GM23338 (cell line): ENCODE data around the gene SMIM26. TPM values are rescaled to one million over a fixed set of nuclear protein-coding genes. Genes with fewer than 3 reads are reported as not detected.

Experiments
- ATAC-seq: fragments of 200-7000 bp; cut with Tn5 transposase; 3 replicates; pipeline ENCODE4 v1.9.1; 2020
- DNase-seq: peaks from one replicate; pipeline ENCODE4 v3.0.0-alpha.2; 2015; ENCODE audit warnings: low spot score
- H2AFZ ChIP-seq: fragments of 200-600 bp; sonication (generic); 2 replicates; pipeline ENCODE4 v1.8.0; 2016; ENCODE audit warnings: antibody characterized with exemption, mild to moderate bottlenecking, moderate library complexity
- H3F3A ChIP-seq: fragments of 200-600 bp; sonication (generic); replicated peaks from 2 replicates; pipeline ENCODE4 v1.8.0; 2017; ENCODE audit warnings: antibody characterized with exemption, mixed run types, low read depth
- H3K27ac ChIP-seq: fragments of 200-600 bp; sonication (generic); 2 replicates; pipeline ENCODE4 v1.6.1; 2016; ENCODE audit warnings: low read depth
- H3K27me3 ChIP-seq: fragments of 200-600 bp; sonication (generic); 2 replicates; pipeline ENCODE4 v1.8.0; 2016; ENCODE audit warnings: mild to moderate bottlenecking, mixed run types, moderate library complexity; ENCODE audit not compliant: insufficient read depth
- H3K36me3 ChIP-seq: fragments of 200-600 bp; sonication (generic); 2 replicates; pipeline ENCODE4 v1.8.0; 2016; ENCODE audit warnings: mild to moderate bottlenecking; ENCODE audit not compliant: insufficient read depth
- H3K4me1 ChIP-seq: fragments of 200-600 bp; sonication (generic); 2 replicates; pipeline ENCODE4 v1.8.0; 2016; ENCODE audit warnings: mild to moderate bottlenecking, moderate library complexity; ENCODE audit not compliant: insufficient read depth
- H3K4me2 ChIP-seq: fragments of 200-600 bp; sonication (generic); 2 replicates; pipeline ENCODE4 v1.7.1; 2017; ENCODE audit warnings: mixed run types
- H3K4me3 ChIP-seq: fragments of 200-600 bp; sonication (generic); 2 replicates; pipeline ENCODE4 v1.6.1; 2016; ENCODE audit warnings: mixed run types
- H3K79me2 ChIP-seq: fragments of 200-600 bp; sonication (generic); replicated peaks from 2 replicates; pipeline ENCODE4 v1.8.0; 2017; ENCODE audit warnings: mild to moderate bottlenecking; ENCODE audit not compliant: insufficient read depth
- H3K9me2 ChIP-seq: fragments of 200-600 bp; sonication (generic); 2 replicates; pipeline ENCODE4 v1.8.0; 2017; ENCODE audit not compliant: insufficient read depth
- H4K20me1 ChIP-seq: fragments of 200-600 bp; sonication (generic); replicated peaks from 2 replicates; pipeline ENCODE4 v1.8.0; 2017; ENCODE audit warnings: mild to moderate bottlenecking; ENCODE audit not compliant: insufficient read depth
- H3K27ac Mint-ChIP-seq: 2 replicates; pipeline ENCODE4 v1.8.0; 2020; ENCODE audit warnings: inconsistent platforms, mild to moderate bottlenecking, moderate library complexity, mixed read lengths
- H3K27me3 Mint-ChIP-seq: 3 replicates; pipeline ENCODE4 v1.8.0; 2022; ENCODE audit warnings: low read depth, mild to moderate bottlenecking, moderate library complexity, mixed read lengths, inconsistent platforms; ENCODE audit not compliant: insufficient read depth, poor library complexity
- H3K36me3 Mint-ChIP-seq: 3 replicates; pipeline ENCODE4 v1.8.0; 2021; ENCODE audit warnings: low read depth, mild to moderate bottlenecking, inconsistent platforms, moderate library complexity, mixed read lengths
- H3K4me1 Mint-ChIP-seq: 3 replicates; pipeline ENCODE4 v1.8.0; 2020; ENCODE audit warnings: mild to moderate bottlenecking, inconsistent platforms, mixed read lengths
- H3K4me3 Mint-ChIP-seq: 3 replicates; pipeline ENCODE4 v1.8.0; 2021; ENCODE audit warnings: moderate library complexity, mild to moderate bottlenecking, inconsistent platforms, mixed read lengths
- H3K9me3 Mint-ChIP-seq: 3 replicates; pipeline ENCODE4 v1.8.0; 2020; ENCODE audit warnings: moderate library complexity, mild to moderate bottlenecking, inconsistent platforms, mixed read lengths
- CREB1 ChIP-seq: fragments of 250-450 bp; sonication (Bioruptor Pico); IDR thresholded peaks from 2 replicates; pipeline ENCODE4 v1.5.0; 2020; ENCODE audit warnings: low read depth, mild to moderate bottlenecking, moderate library complexity
- EZH2 ChIP-seq: fragments of 200-600 bp; sonication (generic); IDR thresholded peaks from one replicate; pipeline ENCODE4 v1.8.0; 2017; ENCODE audit warnings: antibody characterized with exemption, mild to moderate bottlenecking, low read depth; ENCODE audit not compliant: unreplicated experiment
- EZH2phosphoT487 ChIP-seq: fragments of 200-600 bp; sonication (generic); IDR thresholded peaks from one replicate; pipeline ENCODE4 v1.8.1; 2018; ENCODE audit warnings: antibody characterized with exemption; ENCODE audit not compliant: unreplicated experiment
- ZNF114 ChIP-seq: fragments of 250-450 bp; sonication (Bioruptor Pico); IDR thresholded peaks from 2 replicates; pipeline ENCODE4 v1.5.0; 2020; ENCODE audit warnings: mild to moderate bottlenecking, moderate library complexity
- ZNF331 ChIP-seq: fragments of 250-450 bp; sonication (Bioruptor Pico); IDR thresholded peaks from 2 replicates; pipeline ENCODE4 v1.5.0; 2020; ENCODE audit warnings: low read depth, mild to moderate bottlenecking, moderate library complexity
- polyA plus RNA-seq: library from polyadenylated mRNA; unstranded; fragments of >200 nt; fragmentation: Nextera tagmentation; extraction: Ambion mirVana; gene quantifications from 2 replicates; pipeline ENCODE4 v1.2.1, GENCODE V29; 2016
- total RNA-seq: library from RNA; depleted of rRNA; stranded (reverse); fragments of >200 nt; shearing (Covaris generic); gene quantifications from 2 replicates; pipeline ENCODE4 v1.2.3, GENCODE V29; 2014
- TF ChIP-seq, protein P1 (sequence below): IDR thresholded peaks from 2 replicates; pipeline ENCODE4 v1.6.1; 2016; ENCODE audit warnings: antibody characterized with exemption
- TF ChIP-seq, protein P2 (sequence below): fragments of 250-450 bp; sonication (Bioruptor Pico); IDR thresholded peaks from 2 replicates; pipeline ENCODE4 v1.5.0; 2020; ENCODE audit warnings: mild to moderate bottlenecking, moderate library complexity

SMIM26 gene
- total and polyA plus RNA-seq, 2 experiments from 2014 or later: 94.3 to 308 TPM

DNA sequence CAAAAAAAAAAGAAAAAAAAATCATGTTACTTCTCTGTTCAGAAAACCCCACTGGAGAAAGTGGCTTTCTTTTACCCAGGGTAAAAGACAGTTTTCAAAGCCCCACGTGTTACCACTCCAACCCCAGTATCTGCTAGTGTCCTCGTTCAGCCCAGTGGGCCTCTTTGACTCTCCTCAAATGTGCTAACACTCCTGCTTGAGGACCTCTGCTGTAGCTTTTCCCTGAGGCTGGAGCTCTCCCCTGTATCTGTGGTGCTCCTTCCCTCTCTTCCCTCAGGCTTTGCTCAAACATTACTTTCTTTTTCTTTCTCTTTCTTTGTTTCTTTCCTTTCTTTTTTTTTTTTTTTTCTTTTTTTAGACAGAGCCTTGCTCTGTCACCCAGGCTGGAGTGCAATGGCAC lies 44.2 kb upstream of the SMIM26 start:
- peaks cover 9% of the 10 kb centered on the region; the same call in 1 of the 2 replicates for H4K20me1 ChIP-seq
- H3K4me3 ChIP-seq: no peak overlapping the region
- H3K4me1 ChIP-seq: no peaks in the 10 kb centered on the region
- H3K36me3 ChIP-seq: peaks cover 26% of the 10 kb centered on the region
- H3K27ac ChIP-seq: no peak overlapping the region
- 0 out of 2 replicates have a peak, but pooled peaks cover 3% of the 10 kb centered on the region for H3F3A ChIP-seq
- TF ChIP-seq ZNF114 (CRISPR knock-in tag) (no peak), EZH2phosphoT487 (no peak), EZH2 (no peak), CREB1 (CRISPR knock-in tag) (no peak), ZNF331 (CRISPR knock-in tag) (no peak)
- TF ChIP-seq, protein P1, sequence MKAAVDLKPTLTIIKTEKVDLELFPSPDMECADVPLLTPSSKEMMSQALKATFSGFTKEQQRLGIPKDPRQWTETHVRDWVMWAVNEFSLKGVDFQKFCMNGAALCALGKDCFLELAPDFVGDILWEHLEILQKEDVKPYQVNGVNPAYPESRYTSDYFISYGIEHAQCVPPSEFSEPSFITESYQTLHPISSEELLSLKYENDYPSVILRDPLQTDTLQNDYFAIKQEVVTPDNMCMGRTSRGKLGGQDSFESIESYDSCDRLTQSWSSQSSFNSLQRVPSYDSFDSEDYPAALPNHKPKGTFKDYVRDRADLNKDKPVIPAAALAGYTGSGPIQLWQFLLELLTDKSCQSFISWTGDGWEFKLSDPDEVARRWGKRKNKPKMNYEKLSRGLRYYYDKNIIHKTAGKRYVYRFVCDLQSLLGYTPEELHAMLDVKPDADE: no peak
- TF ChIP-seq, protein P2, sequence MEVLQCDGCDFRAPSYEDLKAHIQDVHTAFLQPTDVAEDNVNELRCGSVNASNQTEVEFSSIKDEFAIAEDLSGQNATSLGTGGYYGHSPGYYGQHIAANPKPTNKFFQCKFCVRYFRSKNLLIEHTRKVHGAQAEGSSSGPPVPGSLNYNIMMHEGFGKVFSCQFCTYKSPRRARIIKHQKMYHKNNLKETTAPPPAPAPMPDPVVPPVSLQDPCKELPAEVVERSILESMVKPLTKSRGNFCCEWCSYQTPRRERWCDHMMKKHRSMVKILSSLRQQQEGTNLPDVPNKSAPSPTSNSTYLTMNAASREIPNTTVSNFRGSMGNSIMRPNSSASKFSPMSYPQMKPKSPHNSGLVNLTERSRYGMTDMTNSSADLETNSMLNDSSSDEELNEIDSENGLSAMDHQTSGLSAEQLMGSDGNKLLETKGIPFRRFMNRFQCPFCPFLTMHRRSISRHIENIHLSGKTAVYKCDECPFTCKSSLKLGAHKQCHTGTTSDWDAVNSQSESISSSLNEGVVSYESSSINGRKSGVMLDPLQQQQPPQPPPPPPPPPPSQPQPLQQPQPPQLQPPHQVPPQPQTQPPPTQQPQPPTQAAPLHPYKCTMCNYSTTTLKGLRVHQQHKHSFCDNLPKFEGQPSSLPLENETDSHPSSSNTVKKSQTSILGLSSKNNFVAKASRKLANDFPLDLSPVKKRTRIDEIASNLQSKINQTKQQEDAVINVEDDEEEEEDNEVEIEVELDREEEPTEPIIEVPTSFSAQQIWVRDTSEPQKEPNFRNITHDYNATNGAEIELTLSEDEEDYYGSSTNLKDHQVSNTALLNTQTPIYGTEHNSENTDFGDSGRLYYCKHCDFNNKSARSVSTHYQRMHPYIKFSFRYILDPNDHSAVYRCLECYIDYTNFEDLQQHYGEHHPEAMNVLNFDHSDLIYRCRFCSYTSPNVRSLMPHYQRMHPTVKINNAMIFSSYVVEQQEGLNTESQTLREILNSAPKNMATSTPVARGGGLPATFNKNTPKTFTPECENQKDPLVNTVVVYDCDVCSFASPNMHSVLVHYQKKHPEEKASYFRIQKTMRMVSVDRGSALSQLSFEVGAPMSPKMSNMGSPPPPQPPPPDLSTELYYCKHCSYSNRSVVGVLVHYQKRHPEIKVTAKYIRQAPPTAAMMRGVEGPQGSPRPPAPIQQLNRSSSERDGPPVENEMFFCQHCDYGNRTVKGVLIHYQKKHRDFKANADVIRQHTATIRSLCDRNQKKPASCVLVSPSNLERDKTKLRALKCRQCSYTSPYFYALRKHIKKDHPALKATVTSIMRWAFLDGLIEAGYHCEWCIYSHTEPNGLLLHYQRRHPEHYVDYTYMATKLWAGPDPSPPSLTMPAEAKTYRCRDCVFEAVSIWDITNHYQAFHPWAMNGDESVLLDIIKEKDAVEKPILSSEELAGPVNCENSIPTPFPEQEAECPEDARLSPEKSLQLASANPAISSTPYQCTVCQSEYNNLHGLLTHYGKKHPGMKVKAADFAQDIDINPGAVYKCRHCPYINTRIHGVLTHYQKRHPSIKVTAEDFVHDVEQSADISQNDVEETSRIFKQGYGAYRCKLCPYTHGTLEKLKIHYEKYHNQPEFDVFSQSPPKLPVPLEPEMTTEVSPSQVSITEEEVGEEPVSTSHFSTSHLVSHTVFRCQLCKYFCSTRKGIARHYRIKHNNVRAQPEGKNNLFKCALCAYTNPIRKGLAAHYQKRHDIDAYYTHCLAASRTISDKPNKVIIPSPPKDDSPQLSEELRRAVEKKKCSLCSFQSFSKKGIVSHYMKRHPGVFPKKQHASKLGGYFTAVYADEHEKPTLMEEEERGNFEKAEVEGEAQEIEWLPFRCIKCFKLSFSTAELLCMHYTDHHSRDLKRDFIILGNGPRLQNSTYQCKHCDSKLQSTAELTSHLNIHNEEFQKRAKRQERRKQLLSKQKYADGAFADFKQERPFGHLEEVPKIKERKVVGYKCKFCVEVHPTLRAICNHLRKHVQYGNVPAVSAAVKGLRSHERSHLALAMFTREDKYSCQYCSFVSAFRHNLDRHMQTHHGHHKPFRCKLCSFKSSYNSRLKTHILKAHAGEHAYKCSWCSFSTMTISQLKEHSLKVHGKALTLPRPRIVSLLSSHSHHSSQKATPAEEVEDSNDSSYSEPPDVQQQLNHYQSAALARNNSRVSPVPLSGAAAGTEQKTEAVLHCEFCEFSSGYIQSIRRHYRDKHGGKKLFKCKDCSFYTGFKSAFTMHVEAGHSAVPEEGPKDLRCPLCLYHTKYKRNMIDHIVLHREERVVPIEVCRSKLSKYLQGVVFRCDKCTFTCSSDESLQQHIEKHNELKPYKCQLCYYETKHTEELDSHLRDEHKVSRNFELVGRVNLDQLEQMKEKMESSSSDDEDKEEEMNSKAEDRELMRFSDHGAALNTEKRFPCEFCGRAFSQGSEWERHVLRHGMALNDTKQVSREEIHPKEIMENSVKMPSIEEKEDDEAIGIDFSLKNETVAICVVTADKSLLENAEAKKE: no peak
- H3K27me3 ChIP-seq: no peaks in the 10 kb centered on the region
- ATAC-seq (no peak), DNase-seq (no peak)
- H3K27me3 Mint-ChIP-seq: peaks cover 2% of the 10 kb centered on the region
- H3K27ac Mint-ChIP-seq: no peak overlapping the region
- no peak overlapping the region for H2AFZ ChIP-seq
- H3K36me3 Mint-ChIP-seq: peaks cover 43% of the 10 kb centered on the region
- peaks cover 4% of the 10 kb centered on the region; the same call in 1 of the 2 replicates for H3K79me2 ChIP-seq
- H3K9me3 Mint-ChIP-seq: no peaks in the 10 kb centered on the region
- H3K9me2 ChIP-seq: no peaks in the 10 kb centered on the region
- H3K4me3 Mint-ChIP-seq: no peak overlapping the region
- H3K4me1 Mint-ChIP-seq: no peaks in the 10 kb centered on the region
- no peak overlapping the region for H3K4me2 ChIP-seq
